GM13976 (cell line): ENCODE results near the gene TJP1.
"Not testable (repeated sequence)": the region's sequence is repeated elsewhere in the genome, so short reads cannot be mapped to it uniquely, and the experiment has no call there.

Experiments used
- DNase-seq: peaks from one replicate; pipeline ENCODE4 v3.0.0; 2012; ENCODE audit warnings: low spot score
- CTCF ChIP-seq: IDR thresholded peaks from 2 replicates; pipeline ENCODE4 v1.5.1; 2012; ENCODE audit warnings: borderline replicate concordance, mild to moderate bottlenecking; ENCODE audit not compliant: insufficient read depth; ENCODE audit errors: extremely low read depth, missing control alignments, control extremely low read depth
- in situ Hi-C: fragments of 300-500 bp; cut with MboI; formaldehyde crosslinking; loops from one replicate; pipeline ENCODE4 v1.12.0; 2022; ENCODE audit warnings: low sequenced_read_pairs, mixed read lengths, inconsistent platforms; ENCODE audit not compliant: unreplicated experiment

The TJP1 gene

GRCh38 chr15:29819979-29820378 is 2.3 kb downstream of the TJP1 start:
- TF ChIP-seq CTCF: no peak
- no peak for DNase-seq
- in situ Hi-C loops: no loop called here

- no peak for TF ChIP-seq CTCF
- DNase-seq: no peak
- in situ Hi-C loops: no loop called here
Observed at GRCh38 chr15:29818141-29818540, 4.1 kb downstream of the TJP1 start.

- in situ Hi-C loops: not testable (repeated sequence)
Observed at GRCh38 chr15:29817455-29817854, 4.8 kb downstream of the TJP1 start.

GRCh38 chr15:29815000-29815710 is 7.1 kb downstream of the TJP1 start:
- no peak for TF ChIP-seq CTCF
- in situ Hi-C loops: no loop called here
- no peak for DNase-seq

More at GRCh38 chr15:29817455-29817854, 4.8 kb downstream of the TJP1 start:
- DNase-seq: not testable (repeated sequence)

GRCh38 chr15:29813009-29813408 is 9.3 kb downstream of the TJP1 start:
- TF ChIP-seq CTCF: no peak
- in situ Hi-C loops: no loop called here
- DNase-seq: no peak

GRCh38 chr15:29812384-29812694 is 9.9 kb downstream of the TJP1 start:
- no peak for DNase-seq
- TF ChIP-seq CTCF: no peak
- in situ Hi-C loops: no loop called here

- DNase-seq: no peak
- no peak for TF ChIP-seq CTCF
- in situ Hi-C loops: no loop called here
Observed at GRCh38 chr15:29811691-29812383, 10.4 kb downstream of the TJP1 start.
